HepG2 (cell line): ENCODE data around the gene DCAF4L1. TPM values are rescaled to one million over a fixed set of nuclear protein-coding genes. Genes with fewer than 3 reads are reported as not detected.

Experiments used
- ATAC-seq: fragments of 200-7000 bp; cut with Tn5 transposase; 3 replicates; pipeline ENCODE4 v1.9.1; 2020; ENCODE audit warnings: mild to moderate bottlenecking, moderate library complexity
- BruUV-seq: library from RNA; stranded (reverse); fragments of 400-500 nt; replicated peaks from 2 replicates; lab custom pipeline; 2021; lab: Mats Ljungman, UMichigan
- CTCF ChIA-PET: fragments of 300-600 bp; formaldehyde crosslinking; extraction: SDS; loops from one replicate; lab custom pipeline; 2021; ENCODE audit warnings: low total read pairs, inconsistent platforms, low intra/inter-chr PET ratio; lab: Yijun Ruan, JAX
- POLR2A ChIA-PET: fragments of 350-600 bp; sonication (Branson Sonifier 250); formaldehyde crosslinking; loops from one replicate; lab custom pipeline; 2020; ENCODE audit warnings: antibody characterized with exemption, inconsistent platforms; lab: Yijun Ruan, JAX
- DNase-seq: peaks from one replicate; pipeline ENCODE4 v3.0.0-alpha.2; 2015; ENCODE audit warnings: low spot score
- FAIRE-seq: peaks from 3 replicates; lab custom pipeline; 2011; peaks lifted over from hg19 to GRCh38; lab: Jason Lieb, UNC
- H2AFZ ChIP-seq: one replicate; pipeline ENCODE4 v1.6.1; 2011; ENCODE audit warnings: low read length, inconsistent platforms
- H3K27ac ChIP-seq: fragments of 300-600 bp; 3 replicates; pipeline ENCODE4 v1.8.0; 2011; ENCODE audit warnings: mixed run types, mild to moderate bottlenecking, mixed read lengths, low read length, inconsistent platforms; ENCODE audit not compliant: insufficient read depth; ENCODE audit errors: extremely low read length
- H3K27me3 ChIP-seq, 2 experiments: fragments of 200-600 bp in 1 of 2; 2 replicates in 1 of 2; 3 replicates in 1 of 2; pipeline versions ENCODE4 v1.6.0 to v1.8.0; 2011; ENCODE audit warnings: low read length in 2 of 2, mild to moderate bottlenecking in 2 of 2, moderate library complexity in 2 of 2, inconsistent platforms in 1 of 2; ENCODE audit not compliant: insufficient read depth in 2 of 2, control insufficient read depth in 1 of 2
- H3K36me3 ChIP-seq, 2 experiments: fragments of 200-600 bp in 1 of 2; replicated peaks in 1 of 2; 2 replicates in 1 of 2; 3 replicates in 1 of 2; pipeline versions ENCODE4 v1.5.1 to v1.8.0; 2011; ENCODE audit warnings: low read length in 2 of 2, inconsistent platforms in 1 of 2; ENCODE audit not compliant: insufficient read depth in 2 of 2, control insufficient read depth in 1 of 2
- H3K4me1 ChIP-seq: 2 replicates; pipeline ENCODE4 v1.5.1; 2012; ENCODE audit warnings: low read length, inconsistent platforms; ENCODE audit not compliant: insufficient read depth
- H3K4me2 ChIP-seq: 2 replicates; pipeline ENCODE4 v1.6.0; 2011; ENCODE audit warnings: low read depth, low read length, inconsistent platforms
- H3K4me3 ChIP-seq, 3 experiments: fragments of 200-600 bp in 1 of 3; sonication (generic), shearing (Covaris generic) in 1 of 3; replicated peaks in 1 of 3; 2 replicates each; pipeline ENCODE4 v1.5.1; 2011 to 2016; ENCODE audit warnings: low read length in 3 of 3, inconsistent platforms in 2 of 3, low read depth in 2 of 3, mild to moderate bottlenecking in 2 of 3, control low read depth in 1 of 3, mixed read lengths in 1 of 3; ENCODE audit not compliant: insufficient read depth in 1 of 3
- H3K79me2 ChIP-seq: one replicate; pipeline ENCODE4 v1.6.1; 2011; ENCODE audit warnings: low read length, inconsistent platforms; ENCODE audit not compliant: insufficient read depth
- H3K9ac ChIP-seq: 2 replicates; pipeline ENCODE4 v1.6.0; 2011; ENCODE audit warnings: mild to moderate bottlenecking, low read depth, low read length, inconsistent platforms; ENCODE audit not compliant: insufficient read depth
- H3K9me3 ChIP-seq: 2 replicates; pipeline ENCODE4 v1.5.1; 2012; ENCODE audit warnings: mild to moderate bottlenecking, low read length
- H4K20me1 ChIP-seq: 2 replicates; pipeline ENCODE4 v1.6.0; 2011; ENCODE audit warnings: inconsistent platforms, mild to moderate bottlenecking, low read length, moderate library complexity; ENCODE audit not compliant: insufficient read depth
- ARID2 ChIP-seq: sonication (generic); formaldehyde crosslinking; IDR thresholded peaks from 2 replicates; pipeline ENCODE4 v1.8.1; 2022; ENCODE audit warnings: mild to moderate bottlenecking, missing genetic modification reagents, borderline replicate concordance
- CEBPB ChIP-seq: IDR thresholded peaks from 2 replicates; pipeline ENCODE4 v1.6.1; 2011; ENCODE audit warnings: low read depth, low read length, improper control_type of control experiment, borderline replicate concordance
- FOXM1 ChIP-seq: sonication (generic); formaldehyde crosslinking; IDR thresholded peaks from 2 replicates; pipeline ENCODE4 v1.5.0; 2020; ENCODE audit warnings: missing genetic modification reagents
- HBP1 ChIP-seq: IDR thresholded peaks from 2 replicates; pipeline ENCODE4 v1.6.1; 2016; ENCODE audit warnings: low read depth, control low read depth
- NFE2 ChIP-seq: sonication (generic); formaldehyde crosslinking; IDR thresholded peaks from 2 replicates; pipeline ENCODE4 v1.4.0; 2020; ENCODE audit warnings: missing genetic modification reagents
- REL ChIP-seq: sonication (generic); formaldehyde crosslinking; conservative IDR thresholded peaks from 2 replicates; pipeline ENCODE4 v1.8.0; 2022; ENCODE audit warnings: mild to moderate bottlenecking, missing genetic modification reagents, moderate library complexity
- REST ChIP-seq, 2 experiments: IDR thresholded peaks; 2 replicates each; pipeline ENCODE4 v1.6.1; 2011 to 2012; ENCODE audit warnings: low read length in 2 of 2, borderline replicate concordance in 1 of 2, low read depth in 1 of 2, mild to moderate bottlenecking in 1 of 2, moderate library complexity in 1 of 2
- USF2 ChIP-seq, 2 experiments: sonication (generic) in 1 of 2; formaldehyde crosslinking in 1 of 2; IDR thresholded peaks; 2 replicates each; pipeline versions ENCODE4 v1.5.1 to v1.6.1; 2011 to 2020; ENCODE audit warnings: borderline replicate concordance in 1 of 2, low read depth in 1 of 2, low read length in 1 of 2, mild to moderate bottlenecking in 1 of 2, missing genetic modification reagents in 1 of 2, moderate library complexity in 1 of 2
- ZNF276 ChIP-seq: sonication (generic); formaldehyde crosslinking; IDR thresholded peaks from 2 replicates; pipeline ENCODE4 v1.4.0; 2020; ENCODE audit warnings: mild to moderate bottlenecking, low read depth, missing genetic modification reagents
- ZNF33B ChIP-seq: sonication (generic); formaldehyde crosslinking; IDR thresholded peaks from 2 replicates; pipeline ENCODE4 v1.5.1; 2020; ENCODE audit warnings: mild to moderate bottlenecking, missing genetic modification reagents
- ZNF614 ChIP-seq: IDR thresholded peaks from 2 replicates; pipeline ENCODE4 v1.6.1; 2018; ENCODE audit warnings: missing biosample characterization, missing genetic modification reagents, inconsistent platforms, borderline replicate concordance
- ZSCAN12 ChIP-seq: sonication (generic); formaldehyde crosslinking; IDR thresholded peaks from 2 replicates; pipeline ENCODE4 v1.9.0; 2021; ENCODE audit warnings: mild to moderate bottlenecking, missing genetic modification reagents
- WGBS: methylation state at CpG from one replicate; pipeline ENCODE4 v1.1.6; 2017; ENCODE audit warnings: low lambda C conversion rate; 5-methylcytosine and 5-hydroxymethylcytosine counted together
- in situ Hi-C: cut with HindIII; loops from 2 replicates; pipeline ENCODE4 v1.10.0; 2017; ENCODE audit warnings: low pct_unique_long_range_greater_than_20kb; ENCODE audit not compliant: extremely low pct_ligation_motif_present
- intact Hi-C: fragments of 100-400 bp; cut with micrococcal nuclease; formaldehyde crosslinking; loops from one replicate; pipeline ENCODE4 v1.10.0; 2022; ENCODE audit not compliant: unreplicated experiment
- polyA plus RNA-seq, 8 experiments: library from polyadenylated mRNA; depleted of rRNA in 3 of 8; stranded (reverse) in 7 of 8; unstranded in 1 of 8; fragments of >200 nt; fragmentation: Illumina TruSeq in 4 of 8; extraction: Trizol in 4 of 8; gene quantifications; 2 replicates each; pipeline versions ENCODE4 v1.2.1 to v1.2.3, GENCODE V29; 2011 to 2016; ENCODE audit warnings: low read depth in 4 of 8, missing spikeins in 1 of 8, mixed read lengths in 1 of 8; ENCODE audit not compliant: insufficient read depth in 1 of 8
- total RNA-seq, 5 experiments: library from RNA; depleted of rRNA; stranded (reverse); fragments of >200 nt; fragmentation: Illumina TruSeq; extraction: Trizol; gene quantifications; 2 replicates each; pipeline ENCODE4 v1.2.3, GENCODE V29; 2016; ENCODE audit warnings: low read depth in 1 of 5
- TF ChIP-seq, protein P1 (sequence below): IDR thresholded peaks from 2 replicates; pipeline ENCODE4 v1.6.1; 2016; ENCODE audit warnings: low read depth

DCAF4L1 gene
- total and polyA plus RNA-seq, 2 of the 13 experiments (the other 11 are each of a cell fraction or from before 2014, with no cell fraction given), result 0.05 to 0.09 TPM

DNA sequence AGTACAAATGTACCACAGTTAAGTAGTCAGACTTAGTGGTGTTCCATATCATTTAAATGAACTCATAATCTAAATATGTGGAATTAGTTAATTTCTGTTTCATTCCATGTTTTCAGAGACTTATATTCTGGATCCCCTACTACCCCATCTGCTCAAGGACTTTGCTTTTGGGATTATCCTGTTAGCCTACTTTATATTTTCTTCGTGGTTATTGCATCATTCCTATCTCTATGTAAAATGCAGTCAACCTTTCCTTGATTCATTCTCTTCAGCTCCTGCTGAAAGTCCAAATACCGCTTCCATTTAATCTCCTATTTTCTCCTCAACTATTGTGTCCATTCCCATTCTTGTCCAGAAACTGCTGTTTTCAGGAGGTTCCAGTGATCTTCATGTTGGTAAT, 33.9 kb downstream of the DCAF4L1 start:
- Histone ChIP-seq H2AFZ (no peak overlapping the region), H3K4me2 (no peak overlapping the region), H3K36me3 (peaks cover 0 to 6% of the 10 kb centered on the region in 2 experiments; a peak in 1 of 5 replicates), H3K9me3 (no peaks in the 10 kb centered on the region), H3K9ac (no peak overlapping the region), H3K27ac (no peak overlapping the region), H3K4me1 (no peaks in the 10 kb centered on the region), H4K20me1 (no peaks in the 10 kb centered on the region), H3K27me3 (no peaks in the 10 kb centered on the region), H3K79me2 (no peaks in the 10 kb centered on the region), H3K4me3 (no peak overlapping the region)
- CTCF ChIA-PET, result interaction anchor here (0.6 kb wide), 1 partner anchor 10 kb away, joined by 3 read pairs; no protein-coding TSS in a partner anchor
- intact Hi-C loops, result no loop called here
- POLR2A ChIA-PET, result no interaction called here
- no TSS peak for BruUV-seq
- DNase-seq (no peak), ATAC-seq (no peak), FAIRE-seq (no peak)
- in situ Hi-C loops, result no loop called here
- WGBS, result 75% methylated on average over 2 of the region's 2 CpGs
- no peak for TF ChIP-seq ZNF276 (CRISPR knock-in tag)
- TF ChIP-seq NFE2, result no peak
- no peak for TF ChIP-seq HBP1 (CRISPR knock-in tag)
- TF ChIP-seq USF2 (IDR thresholded peaks at IDR 0.05; ENCODE audit: low read depth, low read length), result no peak
- no peak for TF ChIP-seq USF2 (CRISPR knock-in tag; IDR thresholded peaks at IDR 0.05; ENCODE audit: borderline replicate concordance)
- TF ChIP-seq REL (CRISPR knock-in tag), result no peak
- TF ChIP-seq CEBPB, result peak; percentile 7; the same call in 1 of the 2 replicates
- no peak for TF ChIP-seq ZSCAN12
- no peak for TF ChIP-seq ARID2 (CRISPR knock-in tag)
- TF ChIP-seq, protein P1, sequence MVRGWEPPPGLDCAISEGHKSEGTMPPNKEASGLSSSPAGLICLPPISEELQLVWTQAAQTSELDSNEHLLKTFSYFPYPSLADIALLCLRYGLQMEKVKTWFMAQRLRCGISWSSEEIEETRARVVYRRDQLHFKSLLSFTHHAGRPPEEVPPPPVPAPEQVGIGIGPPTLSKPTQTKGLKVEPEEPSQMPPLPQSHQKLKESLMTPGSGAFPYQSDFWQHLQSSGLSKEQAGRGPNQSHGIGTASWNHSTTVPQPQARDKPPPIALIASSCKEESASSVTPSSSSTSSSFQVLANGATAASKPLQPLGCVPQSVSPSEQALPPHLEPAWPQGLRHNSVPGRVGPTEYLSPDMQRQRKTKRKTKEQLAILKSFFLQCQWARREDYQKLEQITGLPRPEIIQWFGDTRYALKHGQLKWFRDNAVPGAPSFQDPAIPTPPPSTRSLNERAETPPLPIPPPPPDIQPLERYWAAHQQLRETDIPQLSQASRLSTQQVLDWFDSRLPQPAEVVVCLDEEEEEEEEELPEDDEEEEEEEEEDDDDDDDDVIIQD, result no peak
- TF ChIP-seq FOXM1 (CRISPR knock-in tag), result no peak
- TF ChIP-seq ZNF33B (CRISPR knock-in tag), result no peak
- no peak for TF ChIP-seq REST (IDR thresholded peaks at IDR 0.05; ENCODE audit: borderline replicate concordance in 1 of 2, low read depth in 1 of 2, low read length in 2 of 2)
- TF ChIP-seq ZNF614 (CRISPR knock-in tag), result no peak
